ENCODE results near the gene SYCP2L. TPM values are rescaled to one million over a fixed set of nuclear protein-coding genes. Genes with fewer than 3 reads are reported as not detected.

SYCP2L gene
- total and polyA plus RNA-seq, 9 of the 15 experiments (the other 6 are each of a cell fraction or from before 2014, with no cell fraction given) = 12.4 to 46.9 (median 22.0) TPM

DNA sequence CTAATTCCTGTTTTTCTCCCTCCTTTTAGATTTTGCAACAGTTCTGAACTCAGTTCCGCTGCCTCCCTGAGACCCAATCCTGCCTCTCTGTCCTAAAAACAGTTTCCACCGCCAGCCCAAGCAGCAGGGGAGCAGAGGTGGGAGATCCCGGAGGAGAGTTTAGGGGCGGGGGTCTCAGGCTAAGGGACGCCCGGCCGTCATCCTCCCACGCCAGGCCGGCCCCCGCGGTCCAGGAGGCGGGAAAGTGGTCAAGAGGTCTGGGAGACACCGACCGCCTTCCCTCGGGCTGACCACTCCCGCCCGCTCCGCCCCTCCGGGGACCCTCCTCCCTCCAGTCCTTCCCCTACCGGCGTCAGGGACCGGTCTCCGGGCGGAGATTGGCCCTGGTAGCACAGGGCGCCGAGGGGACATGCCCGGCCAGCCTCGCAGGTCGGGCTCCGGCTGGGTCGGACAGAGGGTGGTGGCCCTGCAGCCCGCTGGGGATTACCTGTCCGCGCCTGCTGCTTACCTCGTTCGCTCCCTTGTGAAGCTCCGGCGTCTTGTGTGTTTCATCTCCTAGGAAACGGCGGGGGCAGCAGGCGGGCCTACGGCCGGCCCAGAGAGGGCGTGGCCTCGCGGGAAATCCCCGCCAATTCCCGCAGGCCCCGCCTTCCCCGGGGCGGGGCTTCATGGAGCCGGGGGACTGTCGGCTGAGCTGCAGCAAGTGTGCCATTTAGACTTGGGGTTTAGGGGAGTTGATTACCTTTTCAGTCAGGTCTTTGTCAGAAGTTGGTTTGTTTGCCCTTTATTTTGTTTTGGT is 48.7 kb upstream of the SYCP2L start, which contains the start of gene MAK (continued):
- no peak for TF ChIP-seq NBN (IDR thresholded peaks at IDR 0.05; ENCODE audit: low read depth)
- no peak for TF ChIP-seq ARNT (IDR thresholded peaks at IDR 0.05)
- TF ChIP-seq, protein P1, sequence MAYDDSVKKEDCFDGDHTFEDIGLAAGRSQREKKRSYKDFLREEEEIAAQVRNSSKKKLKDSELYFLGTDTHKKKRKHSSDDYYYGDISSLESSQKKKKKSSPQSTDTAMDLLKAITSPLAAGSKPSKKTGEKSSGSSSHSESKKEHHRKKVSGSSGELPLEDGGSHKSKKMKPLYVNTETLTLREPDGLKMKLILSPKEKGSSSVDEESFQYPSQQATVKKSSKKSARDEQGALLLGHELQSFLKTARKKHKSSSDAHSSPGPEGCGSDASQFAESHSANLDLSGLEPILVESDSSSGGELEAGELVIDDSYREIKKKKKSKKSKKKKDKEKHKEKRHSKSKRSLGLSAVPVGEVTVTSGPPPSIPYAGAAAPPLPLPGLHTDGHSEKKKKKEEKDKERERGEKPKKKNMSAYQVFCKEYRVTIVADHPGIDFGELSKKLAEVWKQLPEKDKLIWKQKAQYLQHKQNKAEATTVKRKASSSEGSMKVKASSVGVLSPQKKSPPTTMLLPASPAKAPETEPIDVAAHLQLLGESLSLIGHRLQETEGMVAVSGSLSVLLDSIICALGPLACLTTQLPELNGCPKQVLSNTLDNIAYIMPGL (CRISPR knock-in tag; IDR thresholded peaks at IDR 0.05) = no peak
- TF ChIP-seq TBP (optimal IDR thresholded peaks at IDR 0.05; ENCODE audit: low read depth, low read length) = peak; percentile 60
- TF ChIP-seq, protein P2, sequence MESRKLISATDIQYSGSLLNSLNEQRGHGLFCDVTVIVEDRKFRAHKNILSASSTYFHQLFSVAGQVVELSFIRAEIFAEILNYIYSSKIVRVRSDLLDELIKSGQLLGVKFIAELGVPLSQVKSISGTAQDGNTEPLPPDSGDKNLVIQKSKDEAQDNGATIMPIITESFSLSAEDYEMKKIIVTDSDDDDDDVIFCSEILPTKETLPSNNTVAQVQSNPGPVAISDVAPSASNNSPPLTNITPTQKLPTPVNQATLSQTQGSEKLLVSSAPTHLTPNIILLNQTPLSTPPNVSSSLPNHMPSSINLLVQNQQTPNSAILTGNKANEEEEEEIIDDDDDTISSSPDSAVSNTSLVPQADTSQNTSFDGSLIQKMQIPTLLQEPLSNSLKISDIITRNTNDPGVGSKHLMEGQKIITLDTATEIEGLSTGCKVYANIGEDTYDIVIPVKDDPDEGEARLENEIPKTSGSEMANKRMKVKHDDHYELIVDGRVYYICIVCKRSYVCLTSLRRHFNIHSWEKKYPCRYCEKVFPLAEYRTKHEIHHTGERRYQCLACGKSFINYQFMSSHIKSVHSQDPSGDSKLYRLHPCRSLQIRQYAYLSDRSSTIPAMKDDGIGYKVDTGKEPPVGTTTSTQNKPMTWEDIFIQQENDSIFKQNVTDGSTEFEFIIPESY (CRISPR knock-in tag; IDR thresholded peaks at IDR 0.05) = peak; percentile 53
- TF ChIP-seq ELF4 (CRISPR knock-in tag; IDR thresholded peaks at IDR 0.05) = peak; percentile 47; the same call in 1 of the 2 replicates
- TF ChIP-seq, protein P3, sequence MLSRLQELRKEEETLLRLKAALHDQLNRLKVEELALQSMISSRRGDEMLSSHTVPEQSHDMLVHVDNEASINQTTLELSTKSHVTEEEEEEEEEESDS (CRISPR knock-in tag; IDR thresholded peaks at IDR 0.05) = no peak
- TF ChIP-seq, protein P4, sequence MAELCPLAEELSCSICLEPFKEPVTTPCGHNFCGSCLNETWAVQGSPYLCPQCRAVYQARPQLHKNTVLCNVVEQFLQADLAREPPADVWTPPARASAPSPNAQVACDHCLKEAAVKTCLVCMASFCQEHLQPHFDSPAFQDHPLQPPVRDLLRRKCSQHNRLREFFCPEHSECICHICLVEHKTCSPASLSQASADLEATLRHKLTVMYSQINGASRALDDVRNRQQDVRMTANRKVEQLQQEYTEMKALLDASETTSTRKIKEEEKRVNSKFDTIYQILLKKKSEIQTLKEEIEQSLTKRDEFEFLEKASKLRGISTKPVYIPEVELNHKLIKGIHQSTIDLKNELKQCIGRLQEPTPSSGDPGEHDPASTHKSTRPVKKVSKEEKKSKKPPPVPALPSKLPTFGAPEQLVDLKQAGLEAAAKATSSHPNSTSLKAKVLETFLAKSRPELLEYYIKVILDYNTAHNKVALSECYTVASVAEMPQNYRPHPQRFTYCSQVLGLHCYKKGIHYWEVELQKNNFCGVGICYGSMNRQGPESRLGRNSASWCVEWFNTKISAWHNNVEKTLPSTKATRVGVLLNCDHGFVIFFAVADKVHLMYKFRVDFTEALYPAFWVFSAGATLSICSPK (IDR thresholded peaks at IDR 0.05; ENCODE audit: borderline replicate concordance) = no peak
- no peak for TF ChIP-seq FOXA1 (IDR thresholded peaks at IDR 0.05; ENCODE audit: borderline replicate concordance)
- TF ChIP-seq SIRT6 (IDR thresholded peaks at IDR 0.05; ENCODE audit: low read depth, low read length) = no peak
- TF ChIP-seq ZNF41 (CRISPR knock-in tag; conservative IDR thresholded peaks at IDR 0.05) = no peak
- TF ChIP-seq RBFOX2 (IDR thresholded peaks at IDR 0.05; ENCODE audit: low read depth, low read length) = peak; percentile 80
- TF ChIP-seq NCOA4 (IDR thresholded peaks at IDR 0.05; ENCODE audit: partially characterized antibody) = no peak
- TF ChIP-seq, protein P5, sequence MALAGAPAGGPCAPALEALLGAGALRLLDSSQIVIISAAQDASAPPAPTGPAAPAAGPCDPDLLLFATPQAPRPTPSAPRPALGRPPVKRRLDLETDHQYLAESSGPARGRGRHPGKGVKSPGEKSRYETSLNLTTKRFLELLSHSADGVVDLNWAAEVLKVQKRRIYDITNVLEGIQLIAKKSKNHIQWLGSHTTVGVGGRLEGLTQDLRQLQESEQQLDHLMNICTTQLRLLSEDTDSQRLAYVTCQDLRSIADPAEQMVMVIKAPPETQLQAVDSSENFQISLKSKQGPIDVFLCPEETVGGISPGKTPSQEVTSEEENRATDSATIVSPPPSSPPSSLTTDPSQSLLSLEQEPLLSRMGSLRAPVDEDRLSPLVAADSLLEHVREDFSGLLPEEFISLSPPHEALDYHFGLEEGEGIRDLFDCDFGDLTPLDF (CRISPR knock-in tag; IDR thresholded peaks at IDR 0.05) = peak; percentile 74; the same call in 1 of the 2 replicates
- no peak for TF ChIP-seq NR4A1 (CRISPR knock-in tag; IDR thresholded peaks at IDR 0.05)
- TF ChIP-seq NR4A1 (tag; IDR thresholded peaks at IDR 0.05) = no peak
- TF ChIP-seq RNF2 (IDR thresholded peaks at IDR 0.05) = peak; percentile 52; the same call in 1 of the 2 replicates
- TF ChIP-seq EP400 (IDR thresholded peaks at IDR 0.05) = peak; percentile 32; the same call in 1 of the 2 replicates
- TF ChIP-seq TEAD2 (tag; IDR thresholded peaks at IDR 0.05) = no peak
- TF ChIP-seq ESRRB (CRISPR knock-in tag; IDR thresholded peaks at IDR 0.05; ENCODE audit: borderline replicate concordance) = no peak
